Endothelial cell of umbilical vein (primary cell): Measurements from ENCODE around the gene PLEKHH1. TPM values are rescaled to one million over a fixed set of nuclear protein-coding genes. Genes with fewer than 3 reads are reported as not detected.

Experiments used
- BruUV-seq: library from RNA; stranded (reverse); fragments of 400-500 nt; replicated peaks from 2 replicates; lab custom pipeline; 2021; lab: Mats Ljungman, UMichigan
- CTCF ChIA-PET: fragments of 300-600, 350-600 bp; sonication (Branson Sonifier 250); formaldehyde crosslinking; loops from one replicate; lab custom pipeline; 2021; ENCODE audit warnings: antibody characterized with exemption, inconsistent platforms; lab: Charles Lee
- POLR2A ChIA-PET: fragments of 300-600, 350-600 bp; sonication (Branson Sonifier 250); formaldehyde crosslinking; loops from one replicate; lab custom pipeline; 2021; ENCODE audit warnings: antibody characterized with exemption, inconsistent platforms; lab: Charles Lee
- DNase-seq: peaks from one replicate; pipeline ENCODE4 v3.0.0-alpha.2; 2011; ENCODE audit warnings: low read depth, low spot score
- FAIRE-seq: peaks from 2 replicates; lab custom pipeline; 2011; peaks lifted over from hg19 to GRCh38; lab: Jason Lieb, UNC
- H2AFZ ChIP-seq: 2 replicates; pipeline ENCODE4 v1.6.0; 2012; ENCODE audit warnings: low read depth, low read length, control low read depth, inconsistent platforms
- H3K27ac ChIP-seq: 2 replicates; pipeline ENCODE4 v1.5.1; 2011; ENCODE audit warnings: low read depth, mild to moderate bottlenecking, control low read depth, low read length, moderate library complexity; ENCODE audit not compliant: insufficient read depth
- H3K27me3 ChIP-seq, 2 experiments: 2 replicates each; pipeline versions ENCODE4 v1.6.0 to v1.6.1; 2011; ENCODE audit warnings: low read length in 2 of 2, mixed read lengths in 1 of 2; ENCODE audit not compliant: control insufficient read depth in 2 of 2, insufficient read depth in 2 of 2
- H3K36me3 ChIP-seq, 2 experiments: 2 replicates in 1 of 2; 3 replicates in 1 of 2; pipeline ENCODE4 v1.5.1; 2011; ENCODE audit warnings: low read length in 2 of 2, mild to moderate bottlenecking in 1 of 2, moderate library complexity in 1 of 2; ENCODE audit not compliant: control insufficient read depth in 2 of 2, insufficient read depth in 2 of 2; ENCODE audit errors: extremely low read depth in 1 of 2
- H3K4me1 ChIP-seq: 3 replicates; pipeline ENCODE4 v1.5.1; 2011; ENCODE audit warnings: mild to moderate bottlenecking, low read length; ENCODE audit not compliant: control insufficient read depth, insufficient read depth; ENCODE audit errors: extremely low read depth
- H3K4me2 ChIP-seq: 2 replicates; pipeline ENCODE4 v1.6.1; 2011; ENCODE audit warnings: low read length, control low read depth, mixed read lengths; ENCODE audit not compliant: insufficient read depth
- H3K4me3 ChIP-seq, 3 experiments: fragments of 200-600 bp in 1 of 3; sonication (generic), shearing (Covaris generic) in 1 of 3; replicated peaks in 1 of 3; 2 replicates each; pipeline ENCODE4 v1.5.1; 2011 to 2016; ENCODE audit warnings: control low read depth in 3 of 3, low read length in 3 of 3, mild to moderate bottlenecking in 2 of 3, inconsistent platforms in 1 of 3, low read depth in 1 of 3, moderate library complexity in 1 of 3; ENCODE audit not compliant: insufficient read depth in 1 of 3
- H3K79me2 ChIP-seq: 2 replicates; pipeline ENCODE4 v1.6.0; 2012; ENCODE audit warnings: low read length, inconsistent platforms; ENCODE audit not compliant: control insufficient read depth, insufficient read depth
- H3K9ac ChIP-seq: replicated peaks from 2 replicates; pipeline ENCODE3; 2011; ENCODE audit warnings: low read length, control low read depth; ENCODE audit not compliant: insufficient read depth; ENCODE audit errors: extremely low read depth
- H3K9me1 ChIP-seq: replicated peaks from 3 replicates; pipeline ENCODE4 v1.6.0; 2011; ENCODE audit warnings: mild to moderate bottlenecking, low read length; ENCODE audit not compliant: control insufficient read depth, insufficient read depth; ENCODE audit errors: extremely low read depth
- H3K9me3 ChIP-seq: replicated peaks from 2 replicates; pipeline ENCODE4 v1.5.1; 2012; ENCODE audit warnings: low read length, inconsistent platforms; ENCODE audit not compliant: control insufficient read depth, insufficient read depth
- H4K20me1 ChIP-seq: replicated peaks from 2 replicates; pipeline ENCODE3; 2011; ENCODE audit warnings: mild to moderate bottlenecking, low read length; ENCODE audit not compliant: control insufficient read depth, insufficient read depth; ENCODE audit errors: extremely low read depth
- EZH2 ChIP-seq: IDR thresholded peaks from 2 replicates; pipeline ENCODE4 v1.6.1; 2012; ENCODE audit warnings: borderline replicate concordance, low read depth, mild to moderate bottlenecking, moderate library complexity, low read length, inconsistent platforms; ENCODE audit not compliant: severe bottlenecking
- FOS ChIP-seq: IDR thresholded peaks from 2 replicates; pipeline ENCODE4 v1.6.1; 2011; ENCODE audit warnings: mild to moderate bottlenecking, low read length, moderate library complexity, borderline replicate concordance; ENCODE audit not compliant: insufficient read depth
- GATA2 ChIP-seq: IDR thresholded peaks from 2 replicates; pipeline ENCODE4 v1.7.0; 2011; ENCODE audit warnings: low read depth, mild to moderate bottlenecking, moderate library complexity, mixed read lengths, low read length; ENCODE audit not compliant: insufficient read length, insufficient read depth
- JUN ChIP-seq: IDR thresholded peaks from 2 replicates; pipeline ENCODE4 v1.6.1; 2011; ENCODE audit warnings: borderline replicate concordance, low read depth; ENCODE audit not compliant: insufficient read length, insufficient read depth
- MYC ChIP-seq: IDR thresholded peaks from one replicate; pipeline ENCODE4 v1.6.1; 2011; ENCODE audit warnings: mild to moderate bottlenecking, low read depth, low read length
- POLR2A ChIP-seq: IDR thresholded peaks from 2 replicates; pipeline ENCODE4 v1.6.1; 2012; ENCODE audit warnings: low read depth, mild to moderate bottlenecking, control low read depth, low read length
- POLR2AphosphoS5 ChIP-seq: IDR thresholded peaks from 2 replicates; pipeline ENCODE4 v1.6.1; 2012; ENCODE audit warnings: low read depth, mild to moderate bottlenecking, control low read depth, low read length, moderate library complexity; ENCODE audit not compliant: insufficient read depth
- dilution Hi-C: fragments of 300-500 bp; cut with MboI; formaldehyde crosslinking; loops from one replicate; pipeline ENCODE4 v1.15.0; 2019; ENCODE audit warnings: low sequenced_read_pairs; ENCODE audit not compliant: extremely low pct_ligation_motif_present
- intact Hi-C: fragments of 100-400 bp; cut with micrococcal nuclease; formaldehyde crosslinking; loops from one replicate; pipeline ENCODE4 v1.10.0; 2022
- polyA plus RNA-seq, 4 experiments: library from polyadenylated mRNA; depleted of rRNA in 3 of 4; stranded (reverse) in 3 of 4; unstranded in 1 of 4; fragments of >200 nt; gene quantifications; 2 replicates each; pipeline versions ENCODE4 v1.2.1 to v1.2.3, GENCODE V29; 2011 to 2012; ENCODE audit warnings: missing spikeins in 1 of 4
- total RNA-seq: library from RNA; stranded (reverse); gene quantifications from 2 replicates; pipeline ENCODE4 v1.2.3, GENCODE V29; 2021
- TF ChIP-seq, protein P1 (sequence below): IDR thresholded peaks from 2 replicates; pipeline ENCODE4 v1.6.1; 2011; ENCODE audit not compliant: insufficient read depth, insufficient read length
- TF ChIP-seq, protein P2 (sequence below), 2 donors: IDR thresholded peaks; 1 replicate in 1 of 2; 2 replicates in 1 of 2; pipeline ENCODE4 v1.5.1; 2011; ENCODE audit warnings: low read length in 2 of 2, mild to moderate bottlenecking in 2 of 2, moderate library complexity in 2 of 2, control low read depth in 1 of 2, inconsistent platforms in 1 of 2, low read depth in 1 of 2; ENCODE audit not compliant: insufficient read depth in 1 of 2; ENCODE audit errors: extremely low read depth in 1 of 2

Gene PLEKHH1
- total and polyA plus RNA-seq, 2 donors (not counting 3 experiments of a cell fraction or from before 2014, with no cell fraction given), result 0.17 to 0.71 TPM

DNA sequence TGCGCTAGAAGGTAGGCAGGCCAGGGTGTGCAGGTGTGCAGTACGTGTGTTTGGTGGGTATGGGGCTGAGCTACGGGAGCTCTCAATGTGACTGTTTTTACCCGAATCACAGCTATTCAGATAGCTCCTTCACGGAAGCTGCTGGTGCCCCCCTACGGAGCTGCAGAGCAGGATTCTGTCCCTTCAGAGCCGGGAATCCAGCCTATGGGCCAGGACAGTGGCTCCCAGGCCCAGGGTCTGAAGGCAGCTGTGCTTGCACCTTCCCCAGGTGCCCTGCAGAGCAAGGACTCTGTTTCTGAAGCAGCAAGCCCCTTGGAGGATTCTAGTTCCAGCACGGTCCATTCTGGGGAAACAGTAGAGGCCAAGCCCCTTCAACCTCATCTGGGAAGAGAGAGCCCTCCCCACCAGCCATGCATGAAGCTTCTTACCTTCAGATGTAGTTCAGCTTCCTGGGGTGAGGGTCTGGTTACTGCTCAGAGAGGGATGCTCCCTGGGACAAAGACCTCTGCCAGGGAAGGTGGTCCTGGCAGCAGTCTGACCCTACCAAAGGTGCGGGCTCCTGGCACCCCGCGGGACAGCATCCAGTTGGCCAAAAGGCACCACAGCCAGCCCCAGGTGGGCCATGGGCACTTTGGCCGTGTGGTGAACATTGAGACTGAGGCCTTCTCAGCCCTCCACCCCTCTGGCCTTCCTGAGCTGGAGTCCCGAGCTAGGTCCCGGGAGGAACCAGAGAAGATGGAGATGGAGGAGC, 29.1 kb downstream of the PLEKHH1 start:
- CTCF ChIA-PET, result interaction anchor here (0.9 to 8.6 kb wide), 6 partner anchors 9 to 50 kb away, joined by 3 to 85 read pairs (median 4); no protein-coding TSS in a partner anchor
- dilution Hi-C loops, result no loop called here
- no peak for TF ChIP-seq POLR2A
- TF ChIP-seq GATA2, result no peak
- no peak for TF ChIP-seq POLR2AphosphoS5
- no peak for TF ChIP-seq MYC
- TF ChIP-seq, protein P1, sequence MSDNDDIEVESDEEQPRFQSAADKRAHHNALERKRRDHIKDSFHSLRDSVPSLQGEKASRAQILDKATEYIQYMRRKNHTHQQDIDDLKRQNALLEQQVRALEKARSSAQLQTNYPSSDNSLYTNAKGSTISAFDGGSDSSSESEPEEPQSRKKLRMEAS, result no peak
- TF ChIP-seq EZH2, result no peak
- no peak for TF ChIP-seq JUN
- TF ChIP-seq FOS, result no peak
- TF ChIP-seq, protein P2, sequence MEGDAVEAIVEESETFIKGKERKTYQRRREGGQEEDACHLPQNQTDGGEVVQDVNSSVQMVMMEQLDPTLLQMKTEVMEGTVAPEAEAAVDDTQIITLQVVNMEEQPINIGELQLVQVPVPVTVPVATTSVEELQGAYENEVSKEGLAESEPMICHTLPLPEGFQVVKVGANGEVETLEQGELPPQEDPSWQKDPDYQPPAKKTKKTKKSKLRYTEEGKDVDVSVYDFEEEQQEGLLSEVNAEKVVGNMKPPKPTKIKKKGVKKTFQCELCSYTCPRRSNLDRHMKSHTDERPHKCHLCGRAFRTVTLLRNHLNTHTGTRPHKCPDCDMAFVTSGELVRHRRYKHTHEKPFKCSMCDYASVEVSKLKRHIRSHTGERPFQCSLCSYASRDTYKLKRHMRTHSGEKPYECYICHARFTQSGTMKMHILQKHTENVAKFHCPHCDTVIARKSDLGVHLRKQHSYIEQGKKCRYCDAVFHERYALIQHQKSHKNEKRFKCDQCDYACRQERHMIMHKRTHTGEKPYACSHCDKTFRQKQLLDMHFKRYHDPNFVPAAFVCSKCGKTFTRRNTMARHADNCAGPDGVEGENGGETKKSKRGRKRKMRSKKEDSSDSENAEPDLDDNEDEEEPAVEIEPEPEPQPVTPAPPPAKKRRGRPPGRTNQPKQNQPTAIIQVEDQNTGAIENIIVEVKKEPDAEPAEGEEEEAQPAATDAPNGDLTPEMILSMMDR (IDR thresholded peaks at IDR 0.05; ENCODE audit: extremely low read depth in 1 of 2, insufficient read depth in 1 of 2, low read depth in 1 of 2, low read length in 2 of 2), result no peak
- no peaks in the 10 kb centered on the region for H3K79me2 ChIP-seq
- no peak overlapping the region for H2AFZ ChIP-seq
- no peaks in the 10 kb centered on the region for H3K27me3 ChIP-seq
- no peaks in the 10 kb centered on the region for H3K4me1 ChIP-seq
- intact Hi-C loops, result no loop called here
- no TSS peak for BruUV-seq
- H3K9me3 ChIP-seq, result no peaks in the 10 kb centered on the region
- no peak overlapping the region for H3K4me3 ChIP-seq
- H3K9me1 ChIP-seq, result no peaks in the 10 kb centered on the region
- H3K27ac ChIP-seq, result no peak overlapping the region
- POLR2A ChIA-PET, result interaction anchor here (0.7 kb wide), 1 partner anchor 11 kb away, joined by 5 read pairs; no protein-coding TSS in a partner anchor
- H3K36me3 ChIP-seq, result no peaks in the 10 kb centered on the region
- no peaks in the 10 kb centered on the region for H4K20me1 ChIP-seq
- H3K9ac ChIP-seq, result no peak overlapping the region
- no peak overlapping the region for H3K4me2 ChIP-seq
- DNase-seq (no peak), FAIRE-seq (no peak)
